ENCODE measurements around the gene PCDHB13. TPM values are rescaled to one million over a fixed set of nuclear protein-coding genes. Genes with fewer than 3 reads are reported as not detected.

PCDHB13 gene
- total and polyA plus RNA-seq, 2 of the 4 experiments (the other 2 are of a cell fraction): 0.18 to 0.26 TPM

- no peak overlapping the region for H3K4ac ChIP-seq (ENCODE audit: low read depth, low read length)
- no peak overlapping the region for H3K4me2 ChIP-seq (ENCODE audit: low read depth, low read length)
- no peak overlapping the region for H2BK5ac ChIP-seq (ENCODE audit: low read depth, low read length, poor library complexity, severe bottlenecking)
- H3K9me3 ChIP-seq (ENCODE audit: control insufficient read depth, insufficient read depth, low read length): peaks cover 14% of the 10 kb centered on the region
- no peaks in the 10 kb centered on the region for H3K9me1 ChIP-seq (ENCODE audit: insufficient read depth, low read length)
- no CpG with 5 or more reads among the region's 3 CpGs for WGBS, 2 experiments (ENCODE audit: extremely low coverage in 2 of 2, insufficient read length in 1 of 2)
- no peak overlapping the region for H3K56ac ChIP-seq (ENCODE audit: extremely low read depth, insufficient read depth, low read length)
- no peak overlapping the region for H2BK20ac ChIP-seq (ENCODE audit: low read depth, low read length)
- intact Hi-C loops (cut with micrococcal nuclease): no loop called here
- no peak overlapping the region for H3K4me3 ChIP-seq (ENCODE audit: insufficient read depth, low read depth, low read length)
- no peak overlapping the region for H3K23ac ChIP-seq (ENCODE audit: low read depth, low read length)
- no peak overlapping the region for H3K9ac ChIP-seq (ENCODE audit: low read depth, low read length)
- H2BK120ac ChIP-seq (ENCODE audit: low read depth, low read length): no peak overlapping the region
- DNase-seq (no peak), ATAC-seq (ENCODE audit: low read depth) (no peak)
- in situ Hi-C loops (cut with MboI; ENCODE audit: low sequenced_read_pairs): no loop called here
- no peak overlapping the region for H2AK5ac ChIP-seq (ENCODE audit: low read depth, low read length)
- H2BK15ac ChIP-seq (ENCODE audit: low read depth, low read length): no peak overlapping the region
- TF ChIP-seq FOS (IDR thresholded peaks at IDR 0.05; ENCODE audit: low read depth, low read length) (no peak), POLR2A (IDR thresholded peaks at IDR 0.05; ENCODE audit: low read depth, low read length) (no peak), CTCF (conservative IDR thresholded peaks at IDR 0.05; ENCODE audit: low read depth, low read length) (no peak), MXI1 (IDR thresholded peaks at IDR 0.05; ENCODE audit: borderline replicate concordance, low read depth, low read length) (no peak), RCOR1 (IDR thresholded peaks at IDR 0.05; ENCODE audit: insufficient replicate concordance, low read length) (no peak), SMC3 (IDR thresholded peaks at IDR 0.05; ENCODE audit: low read depth, low read length) (no peak), USF2 (IDR thresholded peaks at IDR 0.05; ENCODE audit: low read depth, low read length) (no peak), CHD1 (IDR thresholded peaks at IDR 0.05; ENCODE audit: low read depth, low read length) (no peak), RFX5 (IDR thresholded peaks at IDR 0.05; ENCODE audit: low read depth, low read length) (no peak), MAZ (IDR thresholded peaks at IDR 0.05; ENCODE audit: borderline replicate concordance, low read depth, low read length) (no peak), NFE2L2 (IDR thresholded peaks at IDR 0.05; ENCODE audit: low read depth, low read length) (no peak), RAD21 (IDR thresholded peaks at IDR 0.05; ENCODE audit: low read length) (no peak), BHLHE40 (IDR thresholded peaks at IDR 0.05; ENCODE audit: low read depth, low read length) (no peak), CEBPB (IDR thresholded peaks at IDR 0.05; ENCODE audit: low read depth, low read length) (no peak), MAFK (IDR thresholded peaks at IDR 0.05; ENCODE audit: low read depth, low read length) (no peak)
- TF ChIP-seq, protein P1, sequence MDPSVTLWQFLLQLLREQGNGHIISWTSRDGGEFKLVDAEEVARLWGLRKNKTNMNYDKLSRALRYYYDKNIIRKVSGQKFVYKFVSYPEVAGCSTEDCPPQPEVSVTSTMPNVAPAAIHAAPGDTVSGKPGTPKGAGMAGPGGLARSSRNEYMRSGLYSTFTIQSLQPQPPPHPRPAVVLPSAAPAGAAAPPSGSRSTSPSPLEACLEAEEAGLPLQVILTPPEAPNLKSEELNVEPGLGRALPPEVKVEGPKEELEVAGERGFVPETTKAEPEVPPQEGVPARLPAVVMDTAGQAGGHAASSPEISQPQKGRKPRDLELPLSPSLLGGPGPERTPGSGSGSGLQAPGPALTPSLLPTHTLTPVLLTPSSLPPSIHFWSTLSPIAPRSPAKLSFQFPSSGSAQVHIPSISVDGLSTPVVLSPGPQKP (IDR thresholded peaks at IDR 0.05; ENCODE audit: borderline replicate concordance, low read depth, low read length): no peak
- no peaks in the 10 kb centered on the region for H3K4me1 ChIP-seq (ENCODE audit: control insufficient read depth, insufficient read depth, low read length)
- no peak overlapping the region for H2AK9ac ChIP-seq (replicated peaks; ENCODE audit: low read depth, low read length, poor library complexity)
- no peaks in the 10 kb centered on the region for H3K36me3 ChIP-seq (ENCODE audit: control insufficient read depth, insufficient read depth, low read length)
- H2AFZ ChIP-seq (replicated peaks; ENCODE audit: low read length, poor library complexity): no peak overlapping the region
- dilution Hi-C loops (cut with HindIII; ENCODE audit: low sequenced_read_pairs, unreplicated experiment): no loop called here
- ChIA-PET POLR2A (ENCODE audit: unreplicated experiment) (no interaction called here), CTCF (no interaction called here)
- no peaks in the 10 kb centered on the region for H4K20me1 ChIP-seq (ENCODE audit: insufficient read depth, low read length)
- H4K5ac ChIP-seq (ENCODE audit: low read depth, low read length): no peak overlapping the region
- no peak overlapping the region for H4K8ac ChIP-seq (ENCODE audit: low read depth in 2 of 2, low read length in 2 of 2)
- H3K79me1 ChIP-seq (ENCODE audit: low read depth in 1 of 2, low read length in 2 of 2): no peaks in the 10 kb centered on the region
- H3K27me3 ChIP-seq (ENCODE audit: control insufficient read depth, insufficient read depth, low read length): no peaks in the 10 kb centered on the region
- no peak overlapping the region for H3K27ac ChIP-seq (ENCODE audit: insufficient read depth, low read length)
- no peak overlapping the region for H3K14ac ChIP-seq (replicated peaks; ENCODE audit: low read depth, low read length)
- BruUV-seq (replicated peaks): no TSS peak
- no peak overlapping the region for H3K18ac ChIP-seq (ENCODE audit: low read depth, low read length)
- H4K91ac ChIP-seq (ENCODE audit: insufficient read depth, low read depth, low read length): no peak overlapping the region
Measured at GRCh38 chr5:141196363-141196762, 17.4 kb upstream of the PCDHB13 start.
